Body of pancreas (tissue), 4 donors: ENCODE measurements around the gene GATA1.

ENCODE experiments used
- CTCF ChIP-seq, 7 experiments: fragments of 450-650 bp in 4 of 7; fragments of 200-600 bp in 3 of 7; sonication (generic) in 3 of 7; IDR thresholded peaks; one replicate each; pipeline ENCODE4 v1.5.1; 2016 to 2019; ENCODE audit warnings: antibody characterized with exemption in 7 of 7
- POLR2A ChIP-seq, 3 donors: fragments of 450-650 bp; IDR thresholded peaks; one replicate each; pipeline ENCODE4 v1.6.1; 2016; ENCODE audit warnings: antibody characterized with exemption in 3 of 3, mild to moderate bottlenecking in 2 of 3

- TF ChIP-seq CTCF (IDR thresholded peaks at IDR 0.05), result no peak
- no peak for TF ChIP-seq POLR2A (IDR thresholded peaks at IDR 0.05)
Measured at GRCh38 chrX:48827654-48827968, 41.2 kb downstream of the GATA1 start.
